Tibial nerve (tissue), 4 donors: ENCODE measurements around the gene C16orf96.

Source experiments
- CTCF ChIP-seq, 5 experiments: fragments of 200-600 bp in 3 of 5; fragments of 450-650 bp in 2 of 5; sonication (generic) in 3 of 5; IDR thresholded peaks; one replicate each; pipeline ENCODE4 v1.5.1; 2016 to 2019; ENCODE audit warnings: antibody characterized with exemption in 5 of 5, mild to moderate bottlenecking in 3 of 5, moderate library complexity in 2 of 5
- EP300 ChIP-seq, 2 donors: sonication (generic); formaldehyde crosslinking; IDR thresholded peaks; one replicate each; pipeline ENCODE4 v1.6.1; 2017; ENCODE audit warnings: antibody characterized with exemption in 2 of 2, mild to moderate bottlenecking in 1 of 2
- POLR2A ChIP-seq, 2 donors: fragments of 450-650 bp; IDR thresholded peaks; one replicate each; pipeline ENCODE4 v1.6.1; 2017; ENCODE audit warnings: antibody characterized with exemption in 2 of 2, mild to moderate bottlenecking in 2 of 2, moderate library complexity in 2 of 2

- no peak for TF ChIP-seq CTCF (IDR thresholded peaks at IDR 0.05)
- no peak for TF ChIP-seq EP300 (IDR thresholded peaks at IDR 0.05)
- no peak for TF ChIP-seq POLR2A (IDR thresholded peaks at IDR 0.05)
Measured at GRCh38 chr16:4633910-4634635, 77.9 kb downstream of the C16orf96 start.
